GM21367 (cell line): Measurements from ENCODE around the gene PLCL2.

Experiments
- ATAC-seq: cut with Tn5 transposase; IDR thresholded peaks from one replicate; pipeline ENCODE4 v1.9.1; 2021; ENCODE audit not compliant: unreplicated experiment

PLCL2 gene

GRCh38 chr3:16890597-16891333, 6.0 kb downstream of the PLCL2 start:
- ATAC-seq: no peak

GRCh38 chr3:16893618-16894200, 9.0 kb downstream of the PLCL2 start:
- no peak for ATAC-seq

- ATAC-seq: no peak
Measured at GRCh38 chr3:16896094-16896627, 11.4 kb downstream of the PLCL2 start.

GRCh38 chr3:16896820-16897219, 12.1 kb downstream of the PLCL2 start:
- ATAC-seq: no peak

- peak; percentile 64 for ATAC-seq
Measured at GRCh38 chr3:16897254-16897926, 12.6 kb downstream of the PLCL2 start.

GRCh38 chr3:16898595-16899395, 14.0 kb downstream of the PLCL2 start:
- ATAC-seq: no peak

- no peak for ATAC-seq
Measured at GRCh38 chr3:16899919-16900318, 15.2 kb downstream of the PLCL2 start.

- ATAC-seq: no peak
Measured at GRCh38 chr3:16900779-16901440, 16.2 kb downstream of the PLCL2 start.

GRCh38 chr3:16904423-16905417, 20.0 kb downstream of the PLCL2 start:
- ATAC-seq: no peak

GRCh38 chr3:16905704-16906103, 20.9 kb downstream of the PLCL2 start:
- ATAC-seq: no peak

- no peak for ATAC-seq
Measured at GRCh38 chr3:16906682-16907081, 21.9 kb downstream of the PLCL2 start.

GRCh38 chr3:16907243-16907642, 22.5 kb downstream of the PLCL2 start:
- peak; percentile 45 for ATAC-seq

GRCh38 chr3:16908016-16908807, 23.5 kb downstream of the PLCL2 start:
- no peak for ATAC-seq

- ATAC-seq: no peak
Measured at GRCh38 chr3:16908896-16909295, 24.1 kb downstream of the PLCL2 start.

- ATAC-seq: no peak
Measured at GRCh38 chr3:16909802-16910201, 25.0 kb downstream of the PLCL2 start.

GRCh38 chr3:16910207-16910606, 25.5 kb downstream of the PLCL2 start:
- no peak for ATAC-seq

GRCh38 chr3:16911916-16912315, 27.2 kb downstream of the PLCL2 start:
- ATAC-seq: no peak

GRCh38 chr3:16912400-16913263, 27.9 kb downstream of the PLCL2 start:
- ATAC-seq: peak; percentile 93
